Endodermal cell (in vitro differentiated cells): ENCODE results near the gene CD80. TPM values are rescaled to one million over a fixed set of nuclear protein-coding genes. Genes with fewer than 3 reads are reported as not detected.
"Not testable (repeated sequence)": the region's sequence is repeated elsewhere in the genome, so short reads cannot be mapped to it uniquely, and the experiment has no call there.

ENCODE experiments used
- DNase-seq: peaks from one replicate; pipeline ENCODE4 v3.0.0-alpha.2; 2017
- H3K27ac ChIP-seq: 2 replicates; pipeline ENCODE4 v1.5.1; 2013; ENCODE audit warnings: mild to moderate bottlenecking, low read depth, low read length, moderate library complexity
- H3K27me3 ChIP-seq: 2 replicates; pipeline ENCODE4 v1.6.1; 2013; ENCODE audit warnings: mild to moderate bottlenecking, low read length, moderate library complexity; ENCODE audit not compliant: insufficient read depth, control insufficient read depth, poor library complexity, severe bottlenecking
- H3K36me3 ChIP-seq: 2 replicates; pipeline ENCODE4 v1.7.0; 2013; ENCODE audit warnings: mild to moderate bottlenecking, low read length, moderate library complexity; ENCODE audit not compliant: control insufficient read depth, insufficient read depth
- H3K4me1 ChIP-seq: one replicate; pipeline ENCODE4 v1.7.0; 2013; ENCODE audit warnings: low read length; ENCODE audit not compliant: control insufficient read depth, insufficient read depth
- H3K4me3 ChIP-seq: 2 replicates; pipeline ENCODE4 v1.5.1; 2013; ENCODE audit warnings: mild to moderate bottlenecking, low read length, moderate library complexity
- H3K9ac ChIP-seq: 2 replicates; pipeline ENCODE4 v1.6.1; 2013; ENCODE audit warnings: mild to moderate bottlenecking, low read length, moderate library complexity; ENCODE audit not compliant: poor library complexity, severe bottlenecking; ENCODE audit errors: extremely low read depth
- H3K9me3 ChIP-seq: 2 replicates; pipeline ENCODE4 v1.6.1; 2013; ENCODE audit warnings: mild to moderate bottlenecking, low read length, moderate library complexity; ENCODE audit not compliant: control insufficient read depth
- H3K27ac Mint-ChIP-seq: 2 replicates; pipeline ENCODE4 v1.8.0; 2020; ENCODE audit warnings: mixed read lengths
- H3K27me3 Mint-ChIP-seq: 2 replicates; pipeline ENCODE4 v1.8.0; 2021; ENCODE audit warnings: mild to moderate bottlenecking, mixed read lengths; ENCODE audit not compliant: insufficient read depth
- H3K36me3 Mint-ChIP-seq: 2 replicates; pipeline ENCODE4 v1.8.0; 2020; ENCODE audit warnings: low read depth, mixed read lengths
- H3K4me1 Mint-ChIP-seq: 2 replicates; pipeline ENCODE4 v1.8.0; 2020; ENCODE audit warnings: mixed read lengths
- H3K4me3 Mint-ChIP-seq: 2 replicates; pipeline ENCODE4 v1.8.0; 2020; ENCODE audit warnings: mild to moderate bottlenecking, moderate library complexity, mixed read lengths
- H3K9me3 Mint-ChIP-seq: 2 replicates; pipeline ENCODE4 v1.8.0; 2020; ENCODE audit warnings: mild to moderate bottlenecking, mixed read lengths
- WGBS, 2 experiments: methylation state at CpG; one replicate each; pipeline versions ENCODE4 v1.1.5 to v1.1.7; 2013; ENCODE audit warnings: missing lambda C conversion rate in 2 of 2, mixed read lengths in 1 of 2; ENCODE audit not compliant: insufficient coverage in 1 of 2, insufficient read length in 1 of 2; 5-methylcytosine and 5-hydroxymethylcytosine counted together
- total RNA-seq, 2 donors: library from RNA; stranded (reverse); fragmentation: NEBNext Ultra II Directional in 1 of 2; extraction: Animal tissue kit (Norgen Biotek cat#: 25700) in 1 of 2; gene quantifications; 2 replicates in 1 of 2; 3 replicates in 1 of 2; pipeline ENCODE4 v1.2.1, GENCODE V29; 2021
- TF ChIP-seq, protein P1 (sequence below): fragments of 200-600 bp; sonication (generic); conservative IDR thresholded peaks from 2 replicates; pipeline ENCODE4 v1.5.0; 2021; ENCODE audit warnings: antibody characterized with exemption, mild to moderate bottlenecking

The CD80 gene
- total RNA-seq, 2 donors from 2014 or later: 2.2 to 2.5 TPM

GRCh38 chr3:119555929-119556328 is 3.5 kb downstream of the CD80 start:
- Mint-ChIP-seq H3K9me3 (no peaks in the 10 kb centered on the region), H3K4me3 (no peak overlapping the region), H3K36me3 (peaks cover 4% of the 10 kb centered on the region), H3K27me3 (no peaks in the 10 kb centered on the region), H3K27ac (no peak overlapping the region), H3K4me1 (peaks cover 6% of the 10 kb centered on the region)
- Histone ChIP-seq H3K4me1 (no peaks in the 10 kb centered on the region), H3K9me3 (no peaks in the 10 kb centered on the region), H3K27me3 (peaks cover 7% of the 10 kb centered on the region), H3K27ac (no peak overlapping the region), H3K36me3 (no peaks in the 10 kb centered on the region), H3K9ac (no peak overlapping the region), H3K4me3 (no peak overlapping the region)
- TF ChIP-seq, protein P1, sequence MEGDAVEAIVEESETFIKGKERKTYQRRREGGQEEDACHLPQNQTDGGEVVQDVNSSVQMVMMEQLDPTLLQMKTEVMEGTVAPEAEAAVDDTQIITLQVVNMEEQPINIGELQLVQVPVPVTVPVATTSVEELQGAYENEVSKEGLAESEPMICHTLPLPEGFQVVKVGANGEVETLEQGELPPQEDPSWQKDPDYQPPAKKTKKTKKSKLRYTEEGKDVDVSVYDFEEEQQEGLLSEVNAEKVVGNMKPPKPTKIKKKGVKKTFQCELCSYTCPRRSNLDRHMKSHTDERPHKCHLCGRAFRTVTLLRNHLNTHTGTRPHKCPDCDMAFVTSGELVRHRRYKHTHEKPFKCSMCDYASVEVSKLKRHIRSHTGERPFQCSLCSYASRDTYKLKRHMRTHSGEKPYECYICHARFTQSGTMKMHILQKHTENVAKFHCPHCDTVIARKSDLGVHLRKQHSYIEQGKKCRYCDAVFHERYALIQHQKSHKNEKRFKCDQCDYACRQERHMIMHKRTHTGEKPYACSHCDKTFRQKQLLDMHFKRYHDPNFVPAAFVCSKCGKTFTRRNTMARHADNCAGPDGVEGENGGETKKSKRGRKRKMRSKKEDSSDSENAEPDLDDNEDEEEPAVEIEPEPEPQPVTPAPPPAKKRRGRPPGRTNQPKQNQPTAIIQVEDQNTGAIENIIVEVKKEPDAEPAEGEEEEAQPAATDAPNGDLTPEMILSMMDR: no peak
- WGBS, 2 experiments: 67 to 88% methylated on average over 1 of the region's 1 CpG
- no peak for DNase-seq

GRCh38 chr3:119555309-119555735 is 4.1 kb downstream of the CD80 start:
- no peak overlapping the region for H3K27ac ChIP-seq
- H3K9ac ChIP-seq: no peak overlapping the region
- H3K27me3 ChIP-seq: peaks cover 7% of the 10 kb centered on the region
- Mint-ChIP-seq H3K36me3 (peaks cover 4% of the 10 kb centered on the region), H3K9me3 (no peaks in the 10 kb centered on the region), H3K4me3 (no peak overlapping the region), H3K27ac (no peak overlapping the region), H3K4me1 (peaks cover 6% of the 10 kb centered on the region), H3K27me3 (no peaks in the 10 kb centered on the region)
- H3K36me3 ChIP-seq: no peaks in the 10 kb centered on the region
- DNase-seq: no peak
- TF ChIP-seq, protein P1: no peak
- H3K4me3 ChIP-seq: no peak overlapping the region
- WGBS, 2 experiments: 83 to 100% methylated on average over 2 to 4 of the region's 4 CpGs
- no peaks in the 10 kb centered on the region for H3K9me3 ChIP-seq
- H3K4me1 ChIP-seq: no peaks in the 10 kb centered on the region

- Mint-ChIP-seq H3K27ac (no peak overlapping the region), H3K27me3 (no peaks in the 10 kb centered on the region), H3K9me3 (no peaks in the 10 kb centered on the region), H3K4me1 (peaks cover 2% of the 10 kb centered on the region), H3K4me3 (no peak overlapping the region), H3K36me3 (peaks cover 4% of the 10 kb centered on the region)
- no peaks in the 10 kb centered on the region for H3K9me3 ChIP-seq
- TF ChIP-seq, protein P1: no peak
- DNase-seq: no peak
- 77 to 78% methylated on average over 2 to 5 of the region's 5 CpGs for WGBS, 2 experiments
- no peak overlapping the region for H3K9ac ChIP-seq
- peaks cover 7% of the 10 kb centered on the region for H3K27me3 ChIP-seq
- no peak overlapping the region for H3K27ac ChIP-seq
- H3K4me1 ChIP-seq: no peaks in the 10 kb centered on the region
- H3K4me3 ChIP-seq: no peak overlapping the region
- no peaks in the 10 kb centered on the region for H3K36me3 ChIP-seq
Observed at GRCh38 chr3:119553823-119554415, 5.5 kb downstream of the CD80 start.

DNA sequence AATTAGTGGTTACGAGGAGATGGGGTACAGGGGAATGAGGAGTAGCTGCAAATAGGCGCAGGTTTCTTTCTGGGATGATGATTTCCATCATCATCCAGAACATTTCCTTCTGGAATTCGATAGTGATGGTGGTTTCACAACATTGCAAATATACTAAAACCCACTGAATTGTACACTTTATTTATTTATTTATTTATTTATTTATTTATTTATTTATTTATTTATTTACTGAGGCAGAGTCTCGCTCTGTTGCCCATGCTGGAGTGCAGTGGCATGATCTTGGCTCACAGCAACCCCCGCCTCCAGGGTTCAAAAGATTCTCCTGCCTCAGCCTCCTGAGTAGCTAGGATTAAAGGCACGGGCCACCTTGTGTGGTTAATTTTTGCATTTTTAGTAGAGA is 6.5 kb downstream of the CD80 start:
- not testable (repeated sequence) for H3K27ac ChIP-seq, H3K4me3 Mint-ChIP-seq, H3K9me3 ChIP-seq, H3K4me1 Mint-ChIP-seq, H3K27me3 Mint-ChIP-seq, H3K27ac Mint-ChIP-seq, H3K9ac ChIP-seq, H3K36me3 ChIP-seq, H3K36me3 Mint-ChIP-seq, H3K4me1 ChIP-seq, H3K9me3 Mint-ChIP-seq, H3K4me3 ChIP-seq, DNase-seq, H3K27me3 ChIP-seq
- WGBS, 2 experiments: 88 to 93% methylated on average over 2 to 6 of the region's 6 CpGs
